Epithelial cell of alveolus of lung (primary cell): Measurements from ENCODE around the gene OR56A3. TPM values are rescaled to one million over a fixed set of nuclear protein-coding genes. Genes with fewer than 3 reads are reported as not detected.

ENCODE experiments used
- total RNA-seq: library from RNA; depleted of rRNA; stranded (reverse); fragments of >200 nt; gene quantifications from 2 replicates; pipeline ENCODE4 v1.2.1, GENCODE V29; 2015

The OR56A3 gene, protein sequence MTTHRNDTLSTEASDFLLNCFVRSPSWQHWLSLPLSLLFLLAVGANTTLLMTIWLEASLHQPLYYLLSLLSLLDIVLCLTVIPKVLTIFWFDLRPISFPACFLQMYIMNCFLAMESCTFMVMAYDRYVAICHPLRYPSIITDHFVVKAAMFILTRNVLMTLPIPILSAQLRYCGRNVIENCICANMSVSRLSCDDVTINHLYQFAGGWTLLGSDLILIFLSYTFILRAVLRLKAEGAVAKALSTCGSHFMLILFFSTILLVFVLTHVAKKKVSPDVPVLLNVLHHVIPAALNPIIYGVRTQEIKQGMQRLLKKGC
- total RNA-seq: not detected in 2 replicates

DNA sequence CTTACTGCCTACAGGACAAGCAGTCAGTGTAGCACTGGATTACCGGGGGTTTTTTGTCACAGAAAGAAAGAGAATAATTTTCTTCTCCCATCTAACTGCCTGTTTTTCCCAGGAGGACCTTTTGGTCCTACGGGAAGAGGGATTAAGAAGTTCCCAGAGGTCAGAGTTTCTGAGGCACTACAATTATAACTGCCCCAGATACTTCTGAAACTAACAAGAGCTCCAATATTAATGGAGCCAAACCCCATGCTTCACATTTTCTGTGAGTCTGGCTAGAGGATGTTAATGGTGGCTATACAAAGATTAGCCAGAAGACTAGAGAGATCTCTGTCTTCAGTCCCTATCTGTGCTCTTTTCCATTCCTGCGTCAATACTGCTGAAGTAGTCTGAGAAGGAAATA lies at the start of gene OR56A3:
OR56A3 (plus strand) TSS at position 301 of the 400 bp plus-strand sequence. CDS start 5,096 bp downstream, outside the sequence.

DNA sequence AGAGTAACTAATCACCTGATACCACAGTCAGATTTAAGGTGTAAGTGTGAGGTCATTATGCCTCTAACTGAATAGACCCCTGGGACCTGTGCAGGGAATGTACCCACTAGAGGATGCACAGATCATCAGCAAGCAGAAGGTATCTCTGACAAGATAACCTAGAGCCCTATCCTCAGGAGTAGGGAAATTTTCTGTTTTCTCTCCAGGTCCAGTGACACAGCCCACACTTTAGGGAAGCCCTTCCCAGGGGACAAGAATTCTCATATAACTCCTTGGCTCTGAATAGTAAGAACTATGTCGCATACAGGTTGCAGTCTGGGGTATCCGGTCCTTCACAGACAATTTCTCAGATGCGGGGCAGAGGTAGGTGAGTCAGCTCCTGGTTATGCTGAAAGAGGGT lies 49.1 kb upstream of the OR56A3 start, which contains the start of gene OR52E5:
OR52E5 (plus strand) TSS at position 301 of the 400 bp plus-strand sequence. CDS start 7,569 bp downstream, outside the sequence.

DNA sequence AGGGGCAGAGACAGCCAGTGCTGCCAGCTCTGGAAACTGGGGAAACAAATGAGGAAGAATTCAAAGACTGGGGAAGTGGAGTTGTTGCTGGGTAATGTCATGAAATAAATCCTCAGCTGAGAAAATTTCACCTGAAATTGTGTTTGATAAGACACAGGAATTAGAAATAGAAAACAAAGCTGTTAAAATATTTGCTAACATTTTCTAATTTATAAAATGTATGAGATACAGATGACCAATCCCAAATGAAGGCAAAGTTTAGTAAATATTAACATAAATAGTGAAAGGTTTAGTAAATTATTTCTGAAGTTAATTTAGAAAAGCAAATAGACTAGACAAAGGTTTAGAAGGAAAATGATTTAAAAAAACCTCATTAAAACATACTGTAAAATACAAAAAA lies 26.3 kb downstream of the OR56A3 start, which contains the start of gene OR56A5:
OR56A5 (minus strand) TSS at position 101 of the 400 bp plus-strand sequence; CDS start at position 101, 0 bp downstream.

DNA sequence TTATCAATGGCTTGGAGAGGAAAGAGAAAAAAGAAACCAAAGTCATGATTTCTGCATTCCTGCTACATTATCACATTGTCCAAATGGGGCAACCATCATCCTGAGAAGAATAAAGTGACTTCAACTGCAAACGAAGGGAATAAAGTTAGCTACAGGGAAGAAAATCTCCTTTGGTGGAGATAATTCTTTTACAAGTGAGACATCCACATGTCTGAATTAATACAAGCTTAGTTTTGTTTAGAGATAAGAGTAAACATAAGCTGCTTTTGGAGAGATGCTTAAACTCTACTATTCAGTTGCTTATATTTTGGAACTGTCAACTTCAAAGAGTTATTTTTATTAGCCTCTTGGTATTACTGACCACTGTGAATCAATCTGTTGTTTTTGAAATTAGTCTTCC lies 44.8 kb downstream of the OR56A3 start, which contains the start of gene OR52L1:
OR52L1 (minus strand) TSS at position 101 of the 400 bp plus-strand sequence; CDS start at position 46, 55 bp downstream.

Other genes starting within 250 kb of the OR56A3 start
- gene OR56B1, start 205.8 kb upstream of the OR56A3 start, total RNA-seq: not detected in 2 replicates
- not detected in 2 replicates for gene OR52N4, start 188.0 kb upstream of the OR56A3 start, total RNA-seq
- gene OR52N5, start 158.9 kb upstream of the OR56A3 start, total RNA-seq: not detected in 2 replicates
- not detected in 2 replicates for gene OR52N1, start 151.0 kb upstream of the OR56A3 start, total RNA-seq
- gene OR52N2, start 133.3 kb upstream of the OR56A3 start, total RNA-seq: not detected in 2 replicates
- gene OR52E6, start 100.4 kb upstream of the OR56A3 start, total RNA-seq: not detected in 2 replicates
- not detected in 2 replicates for gene OR52E8, start 84.6 kb upstream of the OR56A3 start, total RNA-seq
- gene OR52E4, start 61.6 kb upstream of the OR56A3 start, total RNA-seq: not detected in 2 replicates
- not detected in 2 replicates for gene OR52E5, start 49.0 kb upstream of the OR56A3 start, total RNA-seq
- gene OR56A5, start 26.2 kb downstream of the OR56A3 start, total RNA-seq: not detected in 2 replicates
- gene OR52L1, start 44.7 kb downstream of the OR56A3 start, total RNA-seq: not detected in 2 replicates
- not detected in 2 replicates for gene OR56A4, start 64.7 kb downstream of the OR56A3 start, total RNA-seq
- not detected in 2 replicates for gene OR56A1, start 88.5 kb downstream of the OR56A3 start, total RNA-seq
- gene OR56B4, start 165.4 kb downstream of the OR56A3 start, total RNA-seq: not detected in 2 replicates
- gene OR52B2, start 228.1 kb downstream of the OR56A3 start, total RNA-seq: not detected in 2 replicates